Glutamatergic neuron (in vitro differentiated cells): ENCODE results near the gene SUN2. TPM values are rescaled to one million over a fixed set of nuclear protein-coding genes. Genes with fewer than 3 reads are reported as not detected.

ENCODE experiments used
- DNase-seq: peaks from one replicate; pipeline ENCODE4 v3.0.0; 2022
- H3K27ac Mint-ChIP-seq: one replicate; pipeline ENCODE4 v1.8.0; 2020; ENCODE audit warnings: mild to moderate bottlenecking, mixed read lengths, inconsistent platforms; ENCODE audit not compliant: unreplicated experiment
- H3K27me3 Mint-ChIP-seq: one replicate; pipeline ENCODE4 v1.8.0; 2020; ENCODE audit warnings: mild to moderate bottlenecking, moderate library complexity, mixed read lengths, inconsistent platforms; ENCODE audit not compliant: unreplicated experiment
- H3K36me3 Mint-ChIP-seq: one replicate; pipeline ENCODE4 v1.8.0; 2020; ENCODE audit warnings: mild to moderate bottlenecking, mixed read lengths, inconsistent platforms; ENCODE audit not compliant: unreplicated experiment
- H3K4me1 Mint-ChIP-seq: one replicate; pipeline ENCODE4 v1.8.0; 2020; ENCODE audit warnings: mild to moderate bottlenecking, low read depth, mixed read lengths, inconsistent platforms; ENCODE audit not compliant: unreplicated experiment
- H3K4me3 Mint-ChIP-seq: one replicate; pipeline ENCODE4 v1.8.0; 2020; ENCODE audit warnings: mild to moderate bottlenecking, mixed read lengths, inconsistent platforms; ENCODE audit not compliant: unreplicated experiment
- H3K9me3 Mint-ChIP-seq: one replicate; pipeline ENCODE4 v1.8.0; 2020; ENCODE audit warnings: mild to moderate bottlenecking, moderate library complexity, mixed read lengths, inconsistent platforms; ENCODE audit not compliant: unreplicated experiment
- CTCF ChIP-seq: fragments of 200-600 bp; sonication (generic); IDR thresholded peaks from one replicate; pipeline ENCODE4 v1.5.0; 2021; ENCODE audit not compliant: partially characterized antibody, unreplicated experiment
- total RNA-seq: library from RNA; stranded (reverse); fragmentation: NEBNext Ultra II Directional; extraction: Animal tissue kit (Norgen Biotek cat#: 25700); gene quantifications from one replicate; pipeline ENCODE4 v1.2.1, GENCODE V29; 2021; ENCODE audit not compliant: unreplicated experiment

Gene SUN2
- total RNA-seq, 1 donor from 2014 or later: 174 TPM

- H3K4me3 Mint-ChIP-seq: no peak overlapping the region
Measured at GRCh38 chr22:38717244-38717643, 38.6 kb downstream of the SUN2 start.

GRCh38 chr22:38716826-38717225, 39.0 kb downstream of the SUN2 start:
- Mint-ChIP-seq H3K4me3 (no peak overlapping the region), H3K9me3 (no peaks in the 10 kb centered on the region), H3K36me3 (no peaks in the 10 kb centered on the region), H3K27me3 (peaks cover 4% of the 10 kb centered on the region), H3K27ac (no peak overlapping the region), H3K4me1 (peaks cover 23% of the 10 kb centered on the region)
- no peak for DNase-seq
- TF ChIP-seq CTCF: no peak

More at GRCh38 chr22:38717244-38717643, 38.6 kb downstream of the SUN2 start:
- no peak for TF ChIP-seq CTCF
- H3K27ac Mint-ChIP-seq: peak overlapping the region; percentile 44
- no peaks in the 10 kb centered on the region for H3K9me3 Mint-ChIP-seq
- no peak for DNase-seq
- H3K36me3 Mint-ChIP-seq: no peaks in the 10 kb centered on the region
- peaks cover 4% of the 10 kb centered on the region for H3K27me3 Mint-ChIP-seq
- H3K4me1 Mint-ChIP-seq: peaks cover 22% of the 10 kb centered on the region

DNA sequence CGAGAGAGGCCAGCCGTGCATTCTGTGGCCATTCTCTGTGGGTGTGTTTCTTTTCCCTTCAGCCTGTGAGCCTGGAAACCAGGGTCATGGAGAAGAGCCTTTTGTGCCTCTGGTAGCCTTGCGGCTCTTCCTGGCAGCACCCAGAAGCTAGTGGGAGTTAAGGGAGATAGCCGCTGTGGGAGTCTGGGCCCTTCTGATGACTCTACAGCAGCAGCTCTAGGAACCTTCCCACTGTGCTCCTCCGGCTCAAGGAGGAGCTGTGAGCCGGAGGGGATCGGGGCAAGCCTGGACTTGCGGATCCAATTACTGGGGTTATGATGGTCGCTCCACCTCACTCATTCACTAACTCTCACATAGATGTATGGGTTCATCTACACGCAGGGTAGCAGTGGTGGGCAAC, 39.5 kb downstream of the SUN2 start:
- H3K36me3 Mint-ChIP-seq: no peaks in the 10 kb centered on the region

GRCh38 chr22:38715852-38716251, 39.9 kb downstream of the SUN2 start:
- no peak for DNase-seq
- Mint-ChIP-seq H3K36me3 (no peaks in the 10 kb centered on the region), H3K27me3 (peaks cover 4% of the 10 kb centered on the region), H3K4me3 (no peak overlapping the region), H3K4me1 (peaks cover 25% of the 10 kb centered on the region), H3K27ac (no peak overlapping the region), H3K9me3 (no peaks in the 10 kb centered on the region)
- TF ChIP-seq CTCF: no peak

More for the DNA sequence above, 39.5 kb downstream of the SUN2 start:
- DNase-seq: no peak
- Mint-ChIP-seq H3K4me1 (peaks cover 23% of the 10 kb centered on the region), H3K27ac (no peak overlapping the region), H3K27me3 (peaks cover 4% of the 10 kb centered on the region), H3K9me3 (no peaks in the 10 kb centered on the region), H3K4me3 (no peak overlapping the region)
- no peak for TF ChIP-seq CTCF

DNA sequence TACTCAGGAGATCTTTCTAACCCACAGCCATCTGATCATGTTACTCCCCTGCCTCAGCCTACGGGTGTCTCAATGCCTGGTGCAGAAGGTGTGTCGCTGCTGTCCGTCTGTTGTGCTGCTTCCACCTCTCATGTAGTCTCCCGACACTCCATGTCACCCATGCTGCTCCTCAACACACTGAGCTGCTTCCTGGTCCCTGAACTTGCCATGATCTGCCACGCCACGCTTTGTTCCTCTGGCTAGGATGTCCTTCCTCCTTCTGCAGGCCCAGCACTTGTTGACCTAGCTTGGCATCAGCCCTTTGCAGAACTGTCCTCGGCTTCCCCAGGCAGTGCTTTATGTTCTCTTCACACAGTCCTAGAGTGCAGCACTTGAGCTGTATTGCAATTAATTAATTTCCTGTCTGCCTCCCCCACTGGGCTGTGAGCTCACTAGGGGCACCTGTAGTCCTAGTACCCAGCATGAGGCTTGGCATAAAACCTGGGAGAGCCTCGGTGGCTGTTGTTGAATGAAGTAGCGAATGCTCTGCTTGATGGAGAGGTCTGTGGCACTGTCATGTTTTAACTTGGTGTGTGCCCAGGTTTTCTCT, 40.5 kb downstream of the SUN2 start:
- Mint-ChIP-seq H3K4me3 (no peak overlapping the region), H3K27ac (peak overlapping the region; percentile 5), H3K4me1 (peaks cover 25% of the 10 kb centered on the region), H3K36me3 (no peaks in the 10 kb centered on the region), H3K9me3 (no peaks in the 10 kb centered on the region), H3K27me3 (peaks cover 4% of the 10 kb centered on the region)
- DNase-seq: no peak
- no peak for TF ChIP-seq CTCF
